GM19043 (cell line): ENCODE measurements around the gene LYPLA2.
"Not testable (repeated sequence)": the region's sequence is repeated elsewhere in the genome, so short reads cannot be mapped to it uniquely, and the experiment has no call there.

Source experiments
- ATAC-seq: cut with Tn5 transposase; IDR thresholded peaks from one replicate; pipeline ENCODE4 v1.9.1; 2021; ENCODE audit warnings: low read depth; ENCODE audit not compliant: unreplicated experiment

Gene LYPLA2

DNA sequence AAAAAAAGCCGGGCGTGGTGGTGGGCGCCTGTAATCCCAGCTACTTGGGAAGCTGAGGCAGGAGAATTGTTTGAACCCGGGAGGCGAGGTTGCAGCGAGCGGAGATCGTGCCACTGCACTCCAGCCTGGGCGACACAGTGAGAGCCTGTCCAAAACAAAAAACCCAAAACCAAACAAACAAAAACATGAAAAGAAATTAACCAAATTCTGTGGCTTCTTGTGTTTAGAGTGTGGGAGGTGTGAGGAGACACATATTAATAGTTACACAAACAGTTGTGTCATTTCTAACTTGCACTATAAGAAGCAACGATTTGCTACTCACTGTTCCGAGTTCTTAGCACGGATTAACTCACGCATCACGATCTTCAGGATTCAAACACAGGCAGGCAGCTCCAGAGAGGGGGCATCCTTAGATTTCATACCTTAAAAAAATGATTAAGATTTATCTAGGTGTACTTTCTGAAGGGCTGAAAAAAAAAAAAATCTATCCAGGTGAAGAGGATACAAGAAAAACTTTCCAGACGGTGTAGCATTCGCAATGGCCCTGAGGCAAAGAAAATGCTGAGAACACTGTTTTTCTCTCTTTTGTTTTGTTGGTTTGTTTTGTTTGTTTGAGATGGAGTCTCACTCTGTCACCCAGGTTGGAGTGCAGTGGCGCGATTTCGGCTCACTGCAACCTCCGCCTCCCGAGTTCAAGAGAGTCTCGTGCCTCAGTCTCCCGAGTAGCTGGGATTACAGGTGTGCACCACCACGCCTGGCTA lies 35.0 kb downstream of the LYPLA2 start:
- no peak for ATAC-seq

DNA sequence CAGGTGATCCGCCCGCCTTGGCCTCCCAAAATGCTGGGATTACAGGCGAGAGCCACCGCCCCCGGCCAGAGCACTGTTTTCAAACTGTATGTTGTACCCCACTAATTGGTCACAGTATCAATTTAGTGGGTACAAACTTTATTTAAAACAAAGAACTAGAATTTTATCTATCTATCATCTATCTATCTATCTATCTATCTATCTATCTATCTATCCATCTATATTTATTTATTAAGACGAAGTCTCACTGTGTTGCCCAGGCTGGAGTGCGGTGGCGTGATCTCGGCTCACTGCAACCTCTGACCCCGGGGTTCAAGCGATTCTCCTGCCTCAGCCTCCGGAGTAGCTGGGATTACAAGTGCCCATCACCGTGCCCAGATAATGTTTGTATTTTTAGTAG lies 35.6 kb downstream of the LYPLA2 start:
- not testable (repeated sequence) for ATAC-seq

DNA sequence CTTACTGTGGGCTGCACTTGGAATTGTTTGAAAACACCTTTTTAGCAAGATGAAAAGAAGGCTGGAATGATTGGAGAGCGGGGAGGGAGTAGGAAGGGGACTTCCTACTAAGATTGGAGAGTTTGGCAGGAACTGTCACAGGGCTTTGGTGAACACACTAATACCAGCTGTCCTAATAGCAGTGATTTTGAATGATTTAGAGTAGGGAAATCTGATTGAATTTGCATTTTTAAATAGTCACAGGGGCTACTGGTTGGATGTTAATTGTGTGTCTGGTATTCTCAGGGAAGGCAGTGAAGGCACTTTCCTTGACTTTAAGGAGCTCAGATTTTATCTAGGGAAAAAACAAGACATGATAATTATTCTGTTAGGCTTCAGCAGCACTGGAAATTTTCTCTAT lies 36.8 kb downstream of the LYPLA2 start:
- no peak for ATAC-seq

DNA sequence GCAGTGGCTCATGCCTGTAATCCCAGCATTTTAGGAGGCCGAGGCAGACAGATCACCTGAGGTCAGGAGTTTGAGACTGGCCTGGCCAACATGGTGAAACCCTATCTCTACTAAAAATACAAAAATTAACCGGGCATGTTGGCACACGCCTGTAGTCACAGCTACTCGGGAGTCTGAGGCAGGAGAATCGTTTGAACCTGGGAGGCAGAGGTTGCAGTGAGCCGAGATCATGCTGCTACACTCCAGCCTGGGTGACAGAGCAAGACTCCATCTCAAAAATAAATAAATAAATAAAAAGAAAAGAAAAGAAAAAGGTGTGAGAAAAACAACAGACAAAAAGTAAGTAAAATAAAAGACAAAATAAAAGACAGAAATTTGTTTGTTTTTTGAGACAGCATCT lies 43.2 kb downstream of the LYPLA2 start:
- ATAC-seq: not testable (repeated sequence)

DNA sequence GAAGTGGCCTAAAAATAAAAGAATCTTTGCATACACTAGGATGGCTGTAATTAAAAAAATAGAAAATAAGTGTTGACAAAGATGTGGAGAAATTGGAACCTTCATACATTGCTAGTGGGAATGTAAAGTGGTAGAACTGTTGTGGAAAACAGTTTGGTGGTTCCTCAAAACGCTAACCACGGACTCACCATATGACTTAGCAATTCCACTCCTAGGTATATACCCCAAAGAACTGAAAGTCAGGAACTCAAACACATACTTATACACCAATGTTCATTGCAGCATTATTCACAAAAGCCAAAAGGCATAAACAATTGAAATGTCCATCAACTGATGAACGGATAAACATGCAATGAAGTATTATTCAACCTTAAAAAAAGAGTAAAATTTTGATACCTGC lies 45.1 kb downstream of the LYPLA2 start:
- no peak for ATAC-seq

DNA sequence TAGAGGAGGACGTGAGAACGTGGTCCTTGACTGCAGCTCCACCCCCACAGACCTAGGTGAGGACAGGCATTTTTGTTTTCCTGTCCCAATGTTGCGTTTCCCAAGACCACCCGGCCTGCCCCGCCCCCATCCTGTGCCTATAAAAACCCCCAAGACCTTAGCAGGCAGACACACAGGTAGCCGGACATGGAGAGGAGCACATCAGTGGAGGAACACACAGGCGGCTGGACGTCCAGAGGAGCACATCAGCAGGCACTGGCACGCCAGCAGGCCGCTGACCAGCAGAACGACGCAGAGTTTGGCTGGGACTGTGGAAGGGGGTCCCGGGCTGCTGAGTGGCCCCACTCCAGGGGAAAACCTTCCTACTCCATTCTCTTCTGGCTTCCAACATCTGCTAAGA lies 47.0 kb downstream of the LYPLA2 start:
- no peak for ATAC-seq

DNA sequence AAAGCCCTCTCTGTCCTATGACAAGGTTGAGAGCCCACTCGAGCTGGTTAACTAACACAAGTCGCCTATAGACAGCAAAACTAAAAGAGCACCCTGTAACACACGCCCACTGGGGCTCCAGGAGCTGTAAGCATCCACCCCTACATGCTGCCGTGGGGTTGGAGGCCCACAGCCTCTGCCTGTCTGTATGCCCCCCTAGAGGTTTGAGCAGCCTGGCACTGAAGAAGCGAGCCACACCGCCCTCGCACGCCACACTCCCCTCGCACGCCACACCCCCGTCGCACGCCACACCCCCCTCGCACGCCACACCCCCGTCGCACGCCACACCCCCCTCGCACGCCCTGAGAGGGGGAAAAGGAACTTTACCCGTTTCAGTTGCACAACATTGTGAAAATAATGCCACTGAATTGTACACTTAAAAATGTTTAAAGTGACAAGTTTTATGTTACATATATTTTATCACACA lies 47.5 kb downstream of the LYPLA2 start:
- ATAC-seq: no peak

DNA sequence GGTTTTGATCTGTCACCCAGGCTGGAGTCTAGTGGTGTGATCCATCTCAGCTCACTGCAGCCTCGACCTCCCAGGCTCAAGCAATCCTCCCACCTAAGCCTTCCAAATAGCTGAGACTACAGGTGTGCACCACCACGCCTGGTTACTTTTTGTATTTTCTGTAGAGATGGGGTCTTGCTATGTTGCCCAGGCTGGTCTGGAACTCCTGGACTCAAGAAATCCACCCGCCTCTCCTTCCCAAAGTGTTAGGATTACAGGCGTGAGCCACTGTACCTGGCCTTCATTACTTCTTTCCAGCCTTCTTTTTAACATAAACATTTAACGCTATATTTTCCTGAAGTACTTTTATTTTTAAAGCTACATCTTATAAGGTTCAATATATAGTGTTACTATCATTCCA lies 52.7 kb downstream of the LYPLA2 start:
- no peak for ATAC-seq
